SH-SY5Y (cell line): ENCODE results near the gene ATP13A2.

Source experiments
- GATA2 ChIP-seq: IDR thresholded peaks from 2 replicates; pipeline ENCODE4 v1.6.1; 2011; ENCODE audit warnings: mild to moderate bottlenecking, low read depth, low read length
- GATA3 ChIP-seq: IDR thresholded peaks from 2 replicates; pipeline ENCODE4 v1.6.1; 2011; ENCODE audit warnings: low read depth, mild to moderate bottlenecking, low read length, moderate library complexity

Gene ATP13A2

DNA sequence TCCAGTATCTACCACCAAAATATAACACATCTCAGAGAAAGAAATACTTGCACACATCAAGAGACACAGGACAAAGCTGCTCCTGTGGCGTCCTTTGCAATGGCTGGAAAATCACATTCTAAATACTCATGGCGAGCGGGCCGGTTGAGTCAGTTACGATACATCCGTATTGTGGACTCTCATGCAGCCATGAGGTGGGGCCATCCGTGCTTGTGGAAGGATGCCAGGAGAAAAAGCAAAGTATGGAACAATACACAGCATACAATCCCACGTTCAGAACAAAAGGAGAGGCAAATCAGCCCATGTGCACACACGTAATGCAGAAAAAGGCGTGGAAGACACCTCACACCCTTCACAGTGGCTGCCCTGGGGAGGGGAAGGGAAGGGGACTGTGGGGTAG is 13.1 kb downstream of the ATP13A2 start:
- TF ChIP-seq GATA2 (no peak), GATA3 (no peak)

DNA sequence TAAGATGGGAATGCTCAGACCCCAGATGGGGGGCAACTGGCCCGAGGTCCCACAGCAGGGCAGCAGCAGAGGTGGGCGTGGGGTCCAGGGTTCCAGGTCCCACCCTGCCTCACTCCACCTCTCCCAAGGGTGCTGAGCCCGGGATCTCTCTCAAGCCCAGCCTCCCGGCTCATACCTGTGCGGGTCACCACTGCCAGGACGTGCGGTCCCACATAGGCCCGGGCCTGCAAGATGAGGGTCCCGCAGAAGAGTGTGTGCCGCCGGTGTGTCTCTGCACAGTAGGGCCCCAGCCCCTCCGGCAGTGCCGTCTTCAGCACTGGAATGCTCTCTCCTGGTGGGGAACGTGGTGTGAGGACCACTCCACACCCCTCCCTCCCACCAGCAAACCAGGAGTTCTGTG is 14.9 kb downstream of the ATP13A2 start:
- no peak for TF ChIP-seq GATA3
- no peak for TF ChIP-seq GATA2

DNA sequence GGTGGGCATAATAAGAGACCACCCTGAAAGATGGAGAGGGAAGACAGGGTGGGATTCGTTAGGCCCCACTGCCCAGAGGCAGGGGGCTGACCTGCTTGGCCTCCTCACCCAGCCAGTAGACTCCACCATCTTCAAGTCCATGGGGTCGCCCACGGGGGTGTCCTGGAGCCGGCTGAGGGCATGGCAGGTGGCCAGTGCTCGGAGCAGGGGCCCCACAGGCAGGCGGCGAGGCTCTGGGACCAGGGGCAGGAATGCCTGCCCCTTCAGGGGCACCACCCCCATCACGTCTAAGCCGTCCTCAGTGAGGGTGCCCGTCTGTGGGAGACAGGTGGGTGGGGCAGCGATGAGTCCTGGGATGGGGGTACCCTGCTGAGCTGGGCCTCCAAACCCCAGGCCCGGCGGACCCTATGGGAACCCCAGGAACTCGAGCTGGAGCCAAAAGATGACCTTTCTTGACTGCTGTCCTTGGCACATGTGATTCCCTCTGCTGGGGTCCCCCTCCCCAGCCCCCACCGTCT is 18.1 kb downstream of the ATP13A2 start:
- no peak for TF ChIP-seq GATA2
- no peak for TF ChIP-seq GATA3

DNA sequence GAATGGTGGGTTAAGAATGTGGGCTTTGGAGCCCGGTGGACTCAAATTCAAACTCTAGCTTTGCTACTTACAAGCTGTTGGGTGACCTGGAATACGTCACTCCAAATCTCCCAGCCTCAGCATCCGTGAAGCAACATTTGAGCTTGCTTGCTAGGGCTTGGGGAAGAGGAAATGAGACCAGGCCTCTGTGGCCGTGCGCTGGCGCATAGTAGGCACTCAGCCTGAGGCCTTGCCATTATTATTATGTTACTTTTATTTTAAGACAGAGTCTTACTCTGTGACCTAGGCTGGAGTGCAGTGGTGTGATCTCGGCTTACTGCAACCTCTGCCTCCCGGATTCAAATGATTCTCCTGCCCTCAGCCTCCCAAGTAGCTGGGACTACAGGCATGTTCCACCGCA is 19.1 kb downstream of the ATP13A2 start:
- TF ChIP-seq GATA2 (no peak), GATA3 (no peak)

DNA sequence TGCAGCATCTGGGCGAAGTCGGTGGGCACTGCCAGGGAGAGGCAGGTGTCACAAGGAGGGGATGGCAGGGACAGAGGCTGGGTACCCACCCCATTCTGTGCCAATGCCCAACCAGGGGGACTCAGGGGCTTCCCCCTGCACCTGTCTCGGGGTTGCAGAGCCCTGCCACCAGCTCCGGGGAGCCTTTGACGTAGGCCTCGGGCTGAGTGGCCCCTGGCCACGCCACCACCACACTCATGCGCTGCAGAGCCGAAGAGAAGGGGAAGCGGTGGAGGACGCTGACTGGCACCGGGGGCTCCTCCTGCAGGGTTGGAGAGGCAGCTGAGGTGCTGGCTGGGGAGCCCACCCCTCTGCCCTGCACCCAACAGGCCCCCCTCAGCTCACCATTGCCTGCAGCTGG is 19.6 kb downstream of the ATP13A2 start:
- TF ChIP-seq GATA2 (no peak), GATA3 (no peak)

DNA sequence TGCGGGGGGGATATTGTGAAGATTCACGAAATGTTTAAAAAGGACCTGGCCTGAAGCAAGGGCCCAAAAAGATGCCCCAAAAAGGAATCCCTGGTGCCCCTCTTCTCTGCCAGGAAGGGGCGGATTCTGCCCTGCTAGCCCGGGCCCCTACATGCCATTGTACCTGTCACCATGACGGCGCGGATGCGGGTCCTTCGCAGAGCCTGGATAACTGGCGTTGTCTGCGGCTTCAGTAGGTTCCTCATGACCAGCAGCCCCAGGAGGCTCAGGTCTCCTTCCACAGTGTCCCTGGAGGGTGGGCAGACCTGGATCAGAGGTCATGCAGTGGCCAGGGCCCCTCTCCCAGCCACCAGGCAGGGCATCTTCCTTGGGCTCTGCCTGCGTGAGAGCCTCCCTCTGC is 20.2 kb downstream of the ATP13A2 start:
- TF ChIP-seq GATA3 = no peak
- TF ChIP-seq GATA2 = no peak

DNA sequence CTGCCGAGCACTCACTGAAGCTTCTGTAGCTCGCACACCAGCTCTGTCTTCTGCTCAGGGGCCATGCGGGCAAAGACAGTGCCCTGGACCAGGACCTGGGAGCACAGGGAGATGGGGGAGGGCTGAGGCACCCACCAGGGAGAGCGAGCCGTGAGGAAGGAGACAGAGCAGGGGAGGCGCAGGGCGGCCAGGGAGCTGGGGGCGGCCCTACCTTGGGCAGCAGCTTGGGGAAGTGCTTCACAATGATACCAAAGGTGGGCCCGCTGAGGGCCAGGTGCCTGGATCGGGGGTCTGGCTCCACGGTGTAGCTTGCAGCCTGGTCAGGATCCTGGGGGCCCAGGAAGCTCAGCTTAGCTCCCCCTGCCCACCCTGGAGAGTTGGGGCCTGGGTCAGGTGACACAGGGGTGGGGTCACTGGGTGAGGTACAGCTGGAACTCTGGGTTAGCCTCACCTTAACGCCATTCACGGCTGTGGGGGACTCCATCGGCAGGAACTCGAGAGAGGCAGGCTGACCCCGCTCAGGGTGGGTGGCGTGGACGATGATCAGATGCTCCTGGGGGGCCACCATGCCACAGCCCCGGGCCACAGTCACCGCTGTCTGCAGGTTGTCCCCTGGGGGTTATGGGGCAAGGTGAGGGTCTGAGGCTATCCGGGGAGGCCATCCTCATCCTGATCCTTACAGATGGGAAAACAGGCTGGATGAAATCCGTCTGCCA is 21.9 kb downstream of the ATP13A2 start:
- TF ChIP-seq GATA2 = no peak
- no peak for TF ChIP-seq GATA3

DNA sequence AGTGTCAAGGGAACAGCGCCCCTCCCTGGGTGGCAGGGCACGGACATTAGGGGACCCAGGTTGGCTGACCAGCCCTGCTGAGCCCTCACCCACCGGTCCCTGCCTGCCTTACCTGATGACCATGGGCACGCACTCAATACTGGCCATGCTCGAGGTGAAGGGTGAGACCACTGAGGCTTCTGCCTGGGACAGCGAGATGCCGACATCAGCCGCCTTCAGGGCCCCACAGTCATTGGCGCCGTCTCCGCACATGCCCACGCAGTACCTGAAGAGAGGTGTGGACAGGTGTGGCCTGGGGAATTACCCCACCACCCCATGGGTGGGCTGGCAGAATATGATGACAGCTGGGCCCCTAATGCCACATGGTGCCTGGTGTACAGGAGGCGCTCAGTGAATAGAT is 23.5 kb downstream of the ATP13A2 start:
- TF ChIP-seq GATA3 (no peak), GATA2 (no peak)

DNA sequence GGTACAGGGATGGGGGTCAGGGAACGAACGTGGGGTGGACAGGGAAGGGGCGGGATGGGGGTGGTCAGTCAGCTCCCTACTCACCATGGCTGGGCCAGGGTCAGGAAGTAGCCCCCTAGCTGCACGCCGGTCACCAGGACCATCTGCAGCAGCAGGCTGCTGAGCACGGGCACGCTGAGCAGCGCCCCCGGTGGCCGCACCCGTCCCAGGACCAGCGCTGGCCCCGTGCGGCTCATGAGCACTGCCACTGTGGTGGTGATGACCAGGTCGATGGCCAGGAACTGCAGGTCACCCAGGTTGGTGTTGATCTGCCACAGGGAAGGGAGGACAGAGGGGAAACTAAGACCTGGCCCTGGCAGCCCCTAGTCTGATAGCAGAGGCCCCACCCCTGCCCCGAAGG is 24.8 kb downstream of the ATP13A2 start:
- TF ChIP-seq GATA2 (no peak), GATA3 (no peak)

DNA sequence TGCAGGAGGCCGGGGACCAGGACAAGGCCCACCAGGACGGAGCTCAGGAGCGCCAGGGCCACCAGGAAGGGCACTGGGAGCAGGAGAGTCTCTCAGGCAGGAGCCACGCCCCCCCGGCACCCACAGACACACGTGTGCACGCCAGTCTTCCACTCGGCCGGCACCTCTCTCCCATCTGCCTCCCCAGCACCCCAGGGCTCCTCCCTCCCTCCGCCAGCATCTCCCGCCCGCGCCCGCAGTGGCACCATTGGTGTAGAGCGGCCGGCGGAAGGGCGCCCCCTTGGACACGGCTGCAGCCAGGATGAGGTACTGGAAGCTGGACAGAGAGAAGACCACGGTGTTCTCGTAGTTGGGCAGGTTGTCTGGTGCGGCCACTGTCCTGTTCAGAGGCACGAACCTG is 25.2 kb downstream of the ATP13A2 start:
- TF ChIP-seq GATA3 (no peak), GATA2 (no peak)

DNA sequence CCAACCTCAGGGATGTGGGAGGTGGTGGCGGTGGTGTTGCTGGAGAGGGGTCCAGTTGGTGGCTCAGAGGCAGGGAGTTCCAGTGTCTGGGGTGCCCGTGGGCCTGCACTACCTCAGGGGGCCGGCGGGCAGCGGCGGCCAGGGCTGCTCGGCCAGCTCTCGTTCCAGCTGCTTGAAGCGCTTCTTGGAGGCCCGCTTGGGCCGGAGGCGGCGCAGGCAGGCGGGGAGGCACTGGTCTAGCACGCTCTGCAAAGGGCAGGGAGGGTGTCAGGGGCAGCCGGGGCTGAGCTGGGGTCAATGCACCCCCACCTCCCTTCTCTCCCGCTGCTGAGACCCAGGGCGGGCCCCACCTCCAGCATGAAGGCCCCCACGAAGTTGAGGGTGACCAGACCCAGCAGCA is 25.6 kb downstream of the ATP13A2 start:
- TF ChIP-seq GATA3 (no peak), GATA2 (no peak)

DNA sequence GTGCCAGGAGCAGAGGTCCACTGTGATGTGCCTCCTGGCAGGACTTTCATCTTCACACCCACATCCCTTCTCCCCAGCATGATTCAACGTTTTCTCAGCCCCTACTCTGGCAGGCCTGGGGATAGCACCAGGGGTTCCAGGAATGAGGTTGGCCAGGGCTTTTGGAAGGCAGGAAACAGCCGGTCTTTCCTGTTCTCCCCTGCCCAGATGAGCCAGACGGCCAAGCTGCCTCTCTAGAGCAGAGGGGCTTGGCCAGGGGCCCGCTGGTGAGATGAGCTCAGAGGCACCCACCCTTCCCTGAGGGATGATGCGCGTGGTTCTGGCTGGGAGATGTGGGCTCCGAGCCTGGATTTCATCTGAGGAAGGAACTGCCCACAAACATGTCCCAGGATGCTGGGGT is 27.0 kb downstream of the ATP13A2 start:
- TF ChIP-seq GATA2 = no peak
- no peak for TF ChIP-seq GATA3

DNA sequence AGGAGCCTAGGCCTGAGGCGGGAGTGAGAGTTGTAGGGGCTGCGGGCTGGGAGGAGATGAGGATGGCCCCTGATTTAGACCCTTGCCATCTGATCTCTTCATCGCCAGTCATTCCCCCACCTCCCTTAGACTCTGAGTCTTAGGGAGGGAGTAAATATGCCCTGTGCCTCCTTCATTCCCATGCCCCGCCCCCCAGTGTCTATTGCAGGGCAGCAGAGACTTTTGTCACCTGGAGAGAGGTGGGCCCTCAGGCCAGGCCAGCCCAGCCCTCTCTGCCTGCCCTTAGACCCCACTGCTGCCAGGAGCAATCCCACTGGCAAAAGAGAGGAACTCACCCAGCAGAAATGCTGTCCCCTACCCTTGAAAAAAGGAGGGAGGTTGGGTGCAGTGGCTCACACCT is 28.1 kb downstream of the ATP13A2 start:
- TF ChIP-seq GATA2 (no peak), GATA3 (no peak)

DNA sequence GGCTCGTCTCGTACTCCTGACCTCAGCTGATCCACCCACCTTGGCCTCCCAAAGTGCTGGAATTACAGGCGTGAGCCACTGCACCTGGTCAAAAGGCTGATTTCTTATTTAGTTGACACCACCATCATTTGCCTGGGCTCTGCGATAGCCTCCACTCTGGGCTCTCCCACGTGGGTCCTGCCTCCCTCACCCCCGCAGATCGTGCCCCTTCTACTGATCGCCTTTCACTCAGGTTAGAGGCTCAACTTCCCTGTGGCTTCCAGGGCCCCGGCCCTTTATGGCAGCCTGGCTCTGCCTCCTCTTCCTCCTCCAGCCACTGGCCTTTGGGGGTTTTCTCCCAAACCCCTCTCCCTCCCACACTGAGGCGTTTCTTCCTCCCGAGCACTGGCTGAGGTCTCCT is 28.8 kb downstream of the ATP13A2 start:
- TF ChIP-seq GATA3 (no peak), GATA2 (no peak)

DNA sequence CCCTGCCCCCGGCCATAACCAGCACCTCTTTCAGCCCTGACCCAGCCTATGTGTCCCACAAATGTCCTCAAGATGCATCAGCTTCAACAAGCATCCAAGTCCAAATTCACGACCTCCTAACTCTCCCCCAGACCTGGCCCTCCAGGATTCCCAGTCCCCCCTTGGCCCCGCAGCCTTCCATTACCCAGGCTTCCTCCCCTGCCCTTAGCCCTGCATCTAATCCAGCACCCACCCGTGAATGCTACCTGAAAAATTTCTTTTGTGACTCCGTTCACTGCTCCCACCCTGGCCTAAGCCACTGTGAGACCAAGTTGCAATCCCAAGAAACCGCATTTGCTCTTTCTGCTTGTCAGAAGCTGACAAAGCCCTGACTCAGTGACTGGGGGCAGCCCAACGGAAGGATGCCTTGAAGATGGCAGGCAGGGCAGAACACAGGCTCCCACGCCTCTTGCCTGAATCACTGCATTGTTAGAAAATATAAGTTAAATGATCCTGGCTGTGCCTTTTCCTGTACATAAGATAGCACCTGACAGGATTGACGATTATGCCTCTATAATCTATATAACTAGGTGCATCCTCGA is 30.4 kb downstream of the ATP13A2 start:
- TF ChIP-seq GATA3 (no peak), GATA2 (no peak)
